K562 (cell line): ENCODE data around the gene TK1. TPM values are rescaled to one million over a fixed set of nuclear protein-coding genes. Genes with fewer than 3 reads are reported as not detected.

ENCODE experiments used
- ADNP ChIP-seq: fragments of 200-800 bp; sonication (Bioruptor generic); IDR thresholded peaks from 2 replicates; pipeline ENCODE4 v1.6.1; 2016; ENCODE audit warnings: missing genetic modification characterization, missing compliant biosample characterization
- ATF7 ChIP-seq: fragments of 450-650 bp; IDR thresholded peaks from 2 replicates; pipeline ENCODE4 v1.7.1; 2014; ENCODE audit warnings: mild to moderate bottlenecking, moderate library complexity
- BDP1 ChIP-seq: IDR thresholded peaks from 3 replicates; pipeline ENCODE4 v1.6.1; 2011; ENCODE audit not compliant: insufficient read length, insufficient read depth
- BRD9 ChIP-seq: fragments of 450-650 bp; IDR thresholded peaks from 2 replicates; pipeline ENCODE4 v1.6.1; 2018; ENCODE audit warnings: low read depth; ENCODE audit not compliant: partially characterized antibody
- DPF2 ChIP-seq: fragments of 450-650 bp; IDR thresholded peaks from 2 replicates; pipeline ENCODE4 v1.6.1; 2016
- EHMT2 ChIP-seq: fragments of 450-650 bp; IDR thresholded peaks from 2 replicates; pipeline ENCODE4 v1.6.1; 2018; ENCODE audit warnings: antibody characterized with exemption
- HOXB6 ChIP-seq: fragments of 250-450 bp; sonication (Bioruptor Pico); IDR thresholded peaks from 2 replicates; pipeline ENCODE4 v1.5.1; 2022; ENCODE audit warnings: mild to moderate bottlenecking, borderline replicate concordance
- KDM1A ChIP-seq, 2 experiments: fragments of 450-650 bp; IDR thresholded peaks; 2 replicates each; pipeline ENCODE4 v1.6.1; 2016; ENCODE audit warnings: mild to moderate bottlenecking in 2 of 2
- POLR2A ChIP-seq: fragments of 450-650 bp; conservative IDR thresholded peaks from 2 replicates; pipeline ENCODE4 v1.6.1; 2016
- PTRF ChIP-seq: fragments of 450-650 bp; IDR thresholded peaks from 2 replicates; pipeline ENCODE4 v1.6.1; 2016; ENCODE audit warnings: mild to moderate bottlenecking, missing genetic modification characterization, missing compliant biosample characterization
- SIN3A ChIP-seq, 2 experiments: fragments of 150-350 bp in 1 of 2; IDR thresholded peaks; 2 replicates each; pipeline ENCODE4 v1.6.1; 2011 to 2016; ENCODE audit warnings: borderline replicate concordance in 2 of 2, low read depth in 2 of 2, low read length in 2 of 2, mild to moderate bottlenecking in 2 of 2, moderate library complexity in 2 of 2; ENCODE audit not compliant: control insufficient read depth in 1 of 2
- SMAD1 ChIP-seq: fragments of 150-350 bp; IDR thresholded peaks from 2 replicates; pipeline ENCODE4 v1.6.1; 2014; ENCODE audit warnings: low read length, low read depth; ENCODE audit not compliant: partially characterized antibody
- SMARCE1 ChIP-seq: fragments of 450-650 bp; IDR thresholded peaks from 2 replicates; pipeline ENCODE4 v1.7.1; 2016; ENCODE audit warnings: mild to moderate bottlenecking
- TAL1 ChIP-seq: fragments of 450-650 bp; IDR thresholded peaks from 2 replicates; pipeline ENCODE4 v1.6.1; 2016; ENCODE audit warnings: mild to moderate bottlenecking
- TCFL5 ChIP-seq: fragments of 250-450 bp; sonication (Bioruptor Pico); conservative IDR thresholded peaks from 2 replicates; pipeline ENCODE4 v1.6.1; 2021; ENCODE audit warnings: mild to moderate bottlenecking, moderate library complexity, matching md5 sums
- XRCC3 ChIP-seq: fragments of 450-650 bp; IDR thresholded peaks from 2 replicates; pipeline ENCODE4 v1.6.1; 2017; ENCODE audit warnings: mild to moderate bottlenecking, moderate library complexity
- YBX1 ChIP-seq: fragments of 450-650 bp; IDR thresholded peaks from 2 replicates; pipeline ENCODE4 v1.7.1; 2016; ENCODE audit warnings: mild to moderate bottlenecking
- ZEB2 ChIP-seq: fragments of 450-650 bp; IDR thresholded peaks from 2 replicates; pipeline ENCODE4 v1.6.1; 2016
- ZFX ChIP-seq: sonication (generic); formaldehyde crosslinking; IDR thresholded peaks from 2 replicates; pipeline ENCODE4 v1.8.0; 2022; ENCODE audit warnings: mild to moderate bottlenecking, missing genetic modification reagents, moderate library complexity
- ZNF121 ChIP-seq: sonication (generic); formaldehyde crosslinking; conservative IDR thresholded peaks from 2 replicates; pipeline ENCODE4 v1.8.0; 2022; ENCODE audit warnings: missing genetic modification reagents
- ZNF24 ChIP-seq: fragments of 450-650 bp; IDR thresholded peaks from 2 replicates; pipeline ENCODE4 v1.6.1; 2016
- ZNF347 ChIP-seq: fragments of 450-650 bp; formaldehyde crosslinking; IDR thresholded peaks from 2 replicates; pipeline ENCODE4 v1.4.0; 2020; ENCODE audit warnings: low read depth, mild to moderate bottlenecking, moderate library complexity
- ZSCAN32 ChIP-seq: fragments of 450-650 bp; formaldehyde crosslinking; IDR thresholded peaks from 2 replicates; pipeline ENCODE4 v1.4.0; 2020; ENCODE audit warnings: mild to moderate bottlenecking, moderate library complexity
- polyA plus RNA-seq, 8 experiments: library from polyadenylated mRNA; depleted of rRNA in 4 of 8; stranded (reverse) in 5 of 8; unstranded in 3 of 8; fragments of >200 nt; fragmentation: Nextera tagmentation in 2 of 8; fragmentation: Illumina TruSeq in 1 of 8; extraction: Ambion mirVana in 2 of 8; extraction: Trizol in 1 of 8; gene quantifications; 2 replicates each; pipeline versions ENCODE4 v1.2.1 to v1.2.3, GENCODE V29; 2011 to 2014; ENCODE audit warnings: inconsistent platforms in 1 of 8, missing spikeins in 1 of 8
- total RNA-seq, 7 experiments: library from RNA; depleted of rRNA in 6 of 7; stranded (reverse); fragments of >200 nt in 6 of 7; fragmentation: Illumina TruSeq in 2 of 7; extraction: Trizol in 2 of 7; gene quantifications; 2 replicates each; pipeline versions ENCODE4 v1.2.1 to v1.2.3, GENCODE V29; 2011 to 2021; ENCODE audit warnings: low replicate concordance in 1 of 7
- TF ChIP-seq, protein P1 (sequence below): sonication (generic); formaldehyde crosslinking; IDR thresholded peaks from 2 replicates; pipeline ENCODE4 v1.8.0; 2022; ENCODE audit warnings: mild to moderate bottlenecking, missing genetic modification reagents
- TF ChIP-seq, protein P2 (sequence below): fragments of 250-450 bp; sonication (Bioruptor Pico); IDR thresholded peaks from 2 replicates; pipeline ENCODE4 v1.4.0; 2020; ENCODE audit warnings: mild to moderate bottlenecking, moderate library complexity
- TF ChIP-seq, protein P3 (sequence below): fragments of 450-650 bp; IDR thresholded peaks from 2 replicates; pipeline ENCODE4 v1.7.0; 2016; ENCODE audit warnings: borderline replicate concordance

Gene TK1
- total and polyA plus RNA-seq, 9 of the 15 experiments (the other 6 are each of a cell fraction or from before 2014, with no cell fraction given): 8.4 to 280 (median 103) TPM

DNA sequence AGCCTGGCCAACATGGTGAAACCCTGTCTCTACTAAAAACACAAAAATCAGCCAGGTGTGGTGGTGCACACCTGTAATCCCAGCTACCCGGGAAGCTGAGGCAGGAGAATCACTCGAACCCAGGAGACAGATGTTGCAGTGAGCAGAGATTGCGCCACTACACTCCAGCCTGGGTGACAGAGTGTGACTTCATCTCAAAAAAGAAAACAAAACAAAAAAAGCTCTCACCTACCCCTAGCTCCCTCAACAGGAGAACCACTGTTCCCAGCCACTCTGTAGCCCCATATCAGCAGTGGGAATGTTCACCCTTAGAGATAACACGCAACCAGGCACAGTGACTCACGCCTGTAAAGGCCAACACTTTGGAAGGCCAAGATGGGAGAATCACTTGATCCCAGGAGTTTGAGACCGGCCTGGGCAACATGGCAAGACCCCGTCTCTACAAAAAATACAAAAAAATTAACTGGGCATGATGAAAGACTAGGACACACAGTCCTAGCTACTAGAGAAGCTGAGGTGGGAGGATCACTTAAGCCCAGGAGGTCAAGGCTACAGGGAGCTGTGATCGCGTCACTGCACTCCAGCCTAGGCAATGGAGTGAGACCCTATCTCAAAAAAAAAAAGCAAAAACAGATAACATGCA is 50.9 kb downstream of the TK1 start (continued):
- TF ChIP-seq, protein P1, sequence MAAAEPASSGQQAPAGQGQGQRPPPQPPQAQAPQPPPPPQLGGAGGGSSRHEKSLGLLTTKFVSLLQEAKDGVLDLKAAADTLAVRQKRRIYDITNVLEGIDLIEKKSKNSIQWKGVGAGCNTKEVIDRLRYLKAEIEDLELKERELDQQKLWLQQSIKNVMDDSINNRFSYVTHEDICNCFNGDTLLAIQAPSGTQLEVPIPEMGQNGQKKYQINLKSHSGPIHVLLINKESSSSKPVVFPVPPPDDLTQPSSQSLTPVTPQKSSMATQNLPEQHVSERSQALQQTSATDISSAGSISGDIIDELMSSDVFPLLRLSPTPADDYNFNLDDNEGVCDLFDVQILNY (CRISPR knock-in tag): no peak
- TF ChIP-seq BDP1 (no peak), ADNP (tag) (peak; percentile 70), ZSCAN32 (CRISPR knock-in tag) (no peak), HOXB6 (CRISPR knock-in tag) (no peak), PTRF (tag) (no peak), TAL1 (peak; percentile 40; the same call in 1 of the 2 replicates), ZNF121 (CRISPR knock-in tag) (peak; percentile 71), ZEB2 (0 out of 2 replicates have a peak, but pooled peaks have one; percentile 77), ZNF347 (CRISPR knock-in tag) (no peak), DPF2 (peak; percentile 92), POLR2A (no peak), YBX1 (no peak), ATF7 (peak; percentile 79), SMAD1 (no peak), TCFL5 (CRISPR knock-in tag) (no peak), XRCC3 (no peak), KDM1A (IDR thresholded peaks at IDR 0.05) (0 out of 4 replicates have a peak, but pooled peaks of 1 of the 2 experiments have one; percentile 39), SMARCE1 (peak; percentile 89), SIN3A (IDR thresholded peaks at IDR 0.05; ENCODE audit: borderline replicate concordance in 2 of 2, control insufficient read depth in 1 of 2, low read depth in 2 of 2, low read length in 2 of 2) (no peak), ZNF24 (0 out of 2 replicates have a peak, but pooled peaks have one; percentile 24), EHMT2 (peak; percentile 46; the same call in 1 of the 2 replicates), ZFX (CRISPR knock-in tag) (no peak), BRD9 (peak; percentile 63)
- TF ChIP-seq, protein P2, sequence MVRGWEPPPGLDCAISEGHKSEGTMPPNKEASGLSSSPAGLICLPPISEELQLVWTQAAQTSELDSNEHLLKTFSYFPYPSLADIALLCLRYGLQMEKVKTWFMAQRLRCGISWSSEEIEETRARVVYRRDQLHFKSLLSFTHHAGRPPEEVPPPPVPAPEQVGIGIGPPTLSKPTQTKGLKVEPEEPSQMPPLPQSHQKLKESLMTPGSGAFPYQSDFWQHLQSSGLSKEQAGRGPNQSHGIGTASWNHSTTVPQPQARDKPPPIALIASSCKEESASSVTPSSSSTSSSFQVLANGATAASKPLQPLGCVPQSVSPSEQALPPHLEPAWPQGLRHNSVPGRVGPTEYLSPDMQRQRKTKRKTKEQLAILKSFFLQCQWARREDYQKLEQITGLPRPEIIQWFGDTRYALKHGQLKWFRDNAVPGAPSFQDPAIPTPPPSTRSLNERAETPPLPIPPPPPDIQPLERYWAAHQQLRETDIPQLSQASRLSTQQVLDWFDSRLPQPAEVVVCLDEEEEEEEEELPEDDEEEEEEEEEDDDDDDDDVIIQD (CRISPR knock-in tag): no peak
- TF ChIP-seq, protein P3, sequence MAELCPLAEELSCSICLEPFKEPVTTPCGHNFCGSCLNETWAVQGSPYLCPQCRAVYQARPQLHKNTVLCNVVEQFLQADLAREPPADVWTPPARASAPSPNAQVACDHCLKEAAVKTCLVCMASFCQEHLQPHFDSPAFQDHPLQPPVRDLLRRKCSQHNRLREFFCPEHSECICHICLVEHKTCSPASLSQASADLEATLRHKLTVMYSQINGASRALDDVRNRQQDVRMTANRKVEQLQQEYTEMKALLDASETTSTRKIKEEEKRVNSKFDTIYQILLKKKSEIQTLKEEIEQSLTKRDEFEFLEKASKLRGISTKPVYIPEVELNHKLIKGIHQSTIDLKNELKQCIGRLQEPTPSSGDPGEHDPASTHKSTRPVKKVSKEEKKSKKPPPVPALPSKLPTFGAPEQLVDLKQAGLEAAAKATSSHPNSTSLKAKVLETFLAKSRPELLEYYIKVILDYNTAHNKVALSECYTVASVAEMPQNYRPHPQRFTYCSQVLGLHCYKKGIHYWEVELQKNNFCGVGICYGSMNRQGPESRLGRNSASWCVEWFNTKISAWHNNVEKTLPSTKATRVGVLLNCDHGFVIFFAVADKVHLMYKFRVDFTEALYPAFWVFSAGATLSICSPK: no peak
